Uterus (tissue), 2 donors: ENCODE results near the gene S1PR1.

Source experiments
- CTCF ChIP-seq, 4 experiments: fragments of 200-600 bp in 2 of 4; fragments of 450-650 bp in 2 of 4; sonication (generic) in 2 of 4; IDR thresholded peaks; one replicate each; pipeline ENCODE4 v1.5.1; 2016 to 2019; ENCODE audit warnings: antibody characterized with exemption in 4 of 4, mild to moderate bottlenecking in 2 of 4, moderate library complexity in 1 of 4
- POLR2A ChIP-seq, 2 donors: fragments of 450-650 bp; IDR thresholded peaks; one replicate each; pipeline ENCODE4 v1.6.1; 2016; ENCODE audit warnings: antibody characterized with exemption in 2 of 2, mild to moderate bottlenecking in 1 of 2, moderate library complexity in 1 of 2

GRCh38 chr1:101275672-101276071, 38.9 kb downstream of the S1PR1 start:
- no peak for TF ChIP-seq POLR2A (IDR thresholded peaks at IDR 0.05)
- TF ChIP-seq CTCF (IDR thresholded peaks at IDR 0.05): no peak
